Measurements from ENCODE around the gene IL10.

IL10 gene

GRCh38 chr1:206719169-206719839 lies 53.0 kb downstream of the IL10 start:
- DNase-seq (ENCODE audit: insufficient read length, low spot score) = no peak
- no peak for FAIRE-seq
- TF ChIP-seq CTCF (IDR thresholded peaks at IDR 0.05; ENCODE audit: insufficient read depth, missing control alignments) = no peak

- TF ChIP-seq CTCF (IDR thresholded peaks at IDR 0.05; ENCODE audit: insufficient read depth, missing control alignments) = no peak
- DNase-seq (ENCODE audit: insufficient read length, low spot score) (no peak), FAIRE-seq (no peak)
Observed at GRCh38 chr1:206717674-206717989, 54.7 kb downstream of the IL10 start.

Measured in D721Med (cell line).